ENCODE data around the gene AUH.

GRCh38 chr9:91295357-91295756 is 66.4 kb downstream of the AUH start:
- TF ChIP-seq CTCF (IDR thresholded peaks at IDR 0.05; ENCODE audit: insufficient read depth, low read length) (no peak), GABPA (IDR thresholded peaks at IDR 0.05; ENCODE audit: low read depth) (no peak), POLR2AphosphoS5 (IDR thresholded peaks at IDR 0.05; ENCODE audit: low read depth) (no peak)
